Gastroesophageal sphincter (tissue), 3 donors: ENCODE results near the gene FNDC10.

Experiments used
- CTCF ChIP-seq, 4 experiments: fragments of 200-600 bp in 2 of 4; fragments of 450-650 bp in 2 of 4; sonication (generic) in 1 of 4; IDR thresholded peaks; one replicate each; pipeline ENCODE4 v1.5.1; 2017 to 2019; ENCODE audit warnings: antibody characterized with exemption in 4 of 4, mild to moderate bottlenecking in 2 of 4, moderate library complexity in 2 of 4
- POLR2A ChIP-seq, 2 donors: fragments of 450-650 bp; IDR thresholded peaks; one replicate each; pipeline ENCODE4 v1.6.1; 2017; ENCODE audit warnings: antibody characterized with exemption in 2 of 2, mild to moderate bottlenecking in 2 of 2, moderate library complexity in 1 of 2

DNA sequence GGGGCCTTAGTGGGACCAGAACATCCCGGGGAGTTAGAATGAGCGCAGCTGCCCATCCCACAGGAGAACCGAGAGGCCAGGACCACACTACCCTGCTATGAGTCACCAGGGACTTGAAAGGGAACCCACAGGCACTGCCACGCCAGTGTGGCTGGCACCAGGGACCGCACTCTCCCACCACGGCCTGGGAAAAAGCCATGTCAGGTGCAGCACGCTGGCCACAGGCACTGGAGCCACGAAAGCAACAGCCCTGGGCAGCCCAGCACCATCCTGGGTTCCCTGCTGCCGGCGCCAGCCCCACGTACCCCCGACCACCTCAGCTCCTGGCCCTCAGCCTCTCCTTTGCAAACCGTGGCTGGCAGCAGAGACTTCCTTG, 45.4 kb downstream of the FNDC10 start:
- TF ChIP-seq POLR2A (IDR thresholded peaks at IDR 0.05) (no peak), CTCF (IDR thresholded peaks at IDR 0.05) (no peak)
